GM18861 (cell line): Measurements from ENCODE around the gene PRELID1.
A peak's percentile ranks its signal among the peaks of the same experiment; 100 is the strongest.
"Not testable (repeated sequence)": the region's sequence is repeated elsewhere in the genome, so short reads cannot be mapped to it uniquely, and the experiment has no call there.

Experiments
- ATAC-seq: cut with Tn5 transposase; IDR thresholded peaks from one replicate; pipeline ENCODE4 v1.9.1; 2021; ENCODE audit not compliant: unreplicated experiment

PRELID1 gene

DNA sequence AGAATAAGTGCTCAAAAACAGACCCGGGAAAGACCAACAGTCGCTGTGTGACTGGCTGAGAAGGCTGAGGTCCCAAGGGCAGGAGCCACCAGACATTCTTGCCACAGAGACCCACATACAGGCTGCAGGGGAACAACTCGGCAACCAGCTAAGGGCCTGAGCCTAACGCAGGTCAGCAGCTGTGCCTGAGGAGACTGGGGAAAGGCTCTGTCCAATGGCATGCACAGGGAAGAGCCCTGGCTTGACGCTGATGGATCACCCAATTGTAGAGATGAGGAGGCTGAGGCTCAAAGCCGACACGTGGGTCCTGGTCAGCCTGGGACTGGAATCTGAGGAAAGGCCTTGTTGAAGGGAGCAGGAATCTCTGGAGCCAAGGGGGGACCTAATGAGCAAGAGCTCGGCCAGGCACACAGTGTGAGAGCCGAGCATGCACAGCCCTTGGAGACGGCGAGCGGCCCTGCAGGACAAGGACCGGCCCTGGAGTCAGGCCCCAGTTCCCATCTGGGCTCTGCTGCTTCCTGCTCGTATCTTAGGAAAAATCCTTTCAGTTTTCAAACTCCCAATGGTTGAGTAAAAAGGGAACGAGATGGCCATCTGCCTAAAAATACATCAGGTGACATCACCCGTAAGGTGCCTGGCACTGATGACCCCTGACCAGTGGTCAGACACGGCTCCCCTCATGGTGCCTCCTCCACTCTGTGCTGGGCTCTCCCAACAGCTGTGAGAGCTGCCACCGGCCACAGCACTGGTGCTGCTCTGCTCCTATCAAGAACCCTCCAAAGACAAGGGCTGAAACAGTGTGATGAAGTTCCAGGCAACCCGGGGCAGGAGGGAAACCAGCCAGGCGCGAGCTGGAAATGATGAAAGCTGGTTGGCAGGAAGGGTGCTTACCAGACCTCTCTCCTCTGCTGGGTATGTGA, 31.4 kb downstream of the PRELID1 start:
- ATAC-seq, result no peak

DNA sequence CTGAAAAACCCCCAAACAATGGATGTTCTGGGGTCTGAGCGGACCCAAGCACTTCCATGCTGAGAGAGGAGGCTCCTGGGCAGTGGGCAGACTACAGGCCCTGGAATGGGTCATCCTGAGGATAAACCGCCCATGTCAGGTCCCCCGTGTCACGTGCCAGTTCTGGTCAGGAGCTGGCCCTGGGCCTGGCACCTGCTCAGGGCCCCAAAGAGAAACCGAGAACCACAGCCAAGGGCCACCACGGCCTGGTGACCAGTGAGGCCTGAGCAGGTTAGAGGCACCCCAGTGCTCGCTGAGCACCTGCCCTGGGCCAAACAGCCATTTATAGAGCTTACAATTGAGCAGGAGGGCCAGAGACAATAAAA, 32.1 kb downstream of the PRELID1 start:
- no peak for ATAC-seq

DNA sequence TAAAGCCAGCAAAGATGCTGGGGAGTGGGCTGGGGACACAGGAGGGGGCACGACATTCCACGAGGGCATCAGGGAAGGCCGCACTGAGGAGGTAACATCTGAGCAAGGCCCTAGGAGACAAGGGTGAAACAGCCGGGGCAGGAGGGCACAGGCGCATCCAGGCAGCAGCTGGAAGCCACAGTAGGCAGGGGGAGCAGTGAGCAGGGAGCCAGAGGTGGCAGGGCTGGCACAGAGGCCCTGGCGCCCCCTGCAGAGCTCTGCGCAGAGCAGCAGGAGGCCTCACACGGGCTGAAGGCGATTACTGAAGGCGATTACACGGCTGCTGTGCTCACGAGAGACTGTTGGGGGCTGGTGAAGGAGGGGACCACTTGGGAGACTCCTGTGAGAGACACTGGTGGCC, 32.5 kb downstream of the PRELID1 start:
- ATAC-seq, result no peak

DNA sequence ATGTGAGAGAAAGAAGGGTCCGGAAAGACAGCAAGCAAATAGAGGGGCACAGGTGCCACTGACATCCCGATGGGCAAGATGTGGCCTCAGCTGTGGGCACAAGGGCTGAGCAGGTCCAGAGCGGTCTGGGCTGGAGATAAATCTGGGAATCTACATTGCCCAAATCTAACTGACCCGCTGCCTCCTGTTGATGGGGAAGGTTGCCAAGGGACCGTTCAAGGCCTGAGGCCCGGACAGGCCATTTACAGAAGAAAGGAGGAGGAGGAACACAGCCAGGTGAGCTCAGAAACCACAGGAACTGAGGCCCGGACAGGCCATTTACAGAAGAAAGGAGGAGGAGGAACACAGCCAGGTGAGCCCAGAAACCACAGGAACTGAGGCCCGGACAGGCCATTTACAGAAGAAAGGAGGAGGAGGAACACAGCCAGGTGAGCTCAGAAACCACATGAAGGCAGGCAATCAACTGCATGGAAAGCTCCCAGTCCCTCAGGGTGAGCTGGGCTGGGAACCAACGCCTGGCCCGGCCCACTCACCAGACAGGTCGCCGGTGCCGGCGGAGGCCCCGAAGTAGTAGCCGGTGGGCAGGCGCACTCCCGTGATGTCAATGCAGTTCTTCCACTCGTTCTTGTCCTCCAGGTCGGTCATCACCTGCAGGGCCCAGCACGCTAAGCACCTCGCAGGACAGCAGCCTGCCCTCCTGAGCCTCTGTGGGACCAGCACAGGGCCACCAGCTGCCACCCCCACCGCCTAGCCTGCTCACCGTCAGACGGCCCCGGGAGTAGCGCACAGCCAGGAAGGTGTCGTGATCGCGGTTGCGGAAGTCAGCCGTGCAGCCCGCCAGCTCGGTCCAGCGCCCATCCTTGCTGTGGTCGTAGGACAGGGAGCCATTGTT, 33.2 kb downstream of the PRELID1 start:
- no peak for ATAC-seq

DNA sequence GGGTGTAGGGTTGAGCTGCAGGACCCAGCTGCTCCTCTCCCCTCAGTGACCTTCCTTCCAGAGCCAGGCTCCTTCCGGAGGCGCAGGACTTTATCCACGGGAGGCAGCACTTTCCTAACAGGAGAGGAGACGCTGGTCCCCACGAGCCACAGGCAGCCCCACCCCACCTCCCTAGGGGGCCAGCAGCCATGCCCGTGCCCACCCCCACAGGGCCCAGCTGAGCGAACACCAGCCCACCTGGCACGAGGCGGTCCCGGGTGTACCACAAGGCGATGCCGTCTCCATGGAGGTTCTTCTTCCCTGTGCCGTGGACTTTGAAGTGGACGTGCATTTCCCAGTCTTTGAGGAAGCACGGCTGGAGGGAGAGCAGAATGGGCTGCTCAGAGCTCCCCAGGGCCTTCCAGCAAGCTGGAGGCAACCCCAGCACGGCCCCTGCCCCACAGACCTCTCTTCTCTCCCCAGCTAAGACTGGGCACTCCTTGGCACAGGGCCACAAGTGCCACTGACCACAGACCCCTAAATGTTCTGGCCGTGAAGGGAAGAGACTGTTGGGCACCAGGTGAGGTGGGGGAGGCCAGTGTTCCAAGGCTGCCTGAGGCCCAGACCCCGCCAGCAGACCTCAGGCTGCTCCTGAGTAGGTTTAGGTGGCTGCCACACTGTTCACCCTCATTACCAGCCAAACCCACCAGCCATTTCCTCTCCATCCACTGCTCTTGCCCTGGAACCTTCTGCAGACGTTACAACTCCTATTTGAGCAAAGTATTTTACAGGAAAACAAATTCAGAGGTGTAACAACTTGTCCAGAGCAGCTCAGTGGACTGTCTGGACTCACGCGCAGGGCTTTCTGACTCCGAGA, 34.9 kb downstream of the PRELID1 start:
- no peak for ATAC-seq

DNA sequence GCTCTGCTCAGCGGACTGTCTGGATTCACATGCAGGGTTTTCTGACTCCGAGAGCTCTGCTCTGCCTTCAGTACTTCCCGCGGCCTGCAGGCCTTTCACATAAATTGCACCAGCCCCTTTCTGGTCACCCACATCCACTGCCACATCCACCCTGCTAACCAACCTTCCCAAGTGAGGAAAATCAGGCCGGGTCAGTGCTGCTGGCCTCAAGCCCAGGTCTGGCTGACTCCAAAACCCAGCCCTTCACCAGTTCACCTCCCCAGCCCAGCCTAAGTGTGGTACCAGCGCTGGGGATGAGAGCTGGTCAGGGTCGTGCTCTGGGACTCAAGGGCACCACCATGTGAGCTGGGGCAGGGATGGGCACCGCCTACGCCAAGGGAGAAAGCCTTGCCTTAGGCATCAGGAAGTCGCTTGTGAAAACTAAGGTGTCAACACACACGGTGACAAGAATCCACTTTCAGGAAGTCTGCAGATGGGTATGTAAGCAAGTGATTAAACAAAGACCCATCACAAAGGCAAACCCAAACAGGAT, 35.6 kb downstream of the PRELID1 start:
- no peak for ATAC-seq

DNA sequence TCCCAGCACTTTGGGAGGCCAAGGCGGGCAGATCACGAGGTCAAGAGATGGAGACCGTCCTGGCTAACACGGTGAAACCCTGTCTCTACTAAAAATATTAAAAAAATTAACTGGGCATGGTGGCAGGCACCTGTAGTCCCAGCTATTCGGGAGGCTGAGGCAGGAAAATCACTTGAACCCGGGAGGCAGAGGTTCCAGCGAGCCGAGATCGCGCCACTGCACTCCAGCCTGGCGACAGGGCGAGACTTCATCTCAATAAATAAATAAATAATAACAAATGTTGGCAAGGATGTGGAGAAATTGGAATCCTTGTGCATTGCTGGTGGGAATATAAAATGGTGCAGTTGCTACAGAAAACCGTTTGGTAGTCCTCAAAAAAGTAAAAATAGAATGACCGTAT, 39.4 kb downstream of the PRELID1 start:
- ATAC-seq, result not testable (repeated sequence)

DNA sequence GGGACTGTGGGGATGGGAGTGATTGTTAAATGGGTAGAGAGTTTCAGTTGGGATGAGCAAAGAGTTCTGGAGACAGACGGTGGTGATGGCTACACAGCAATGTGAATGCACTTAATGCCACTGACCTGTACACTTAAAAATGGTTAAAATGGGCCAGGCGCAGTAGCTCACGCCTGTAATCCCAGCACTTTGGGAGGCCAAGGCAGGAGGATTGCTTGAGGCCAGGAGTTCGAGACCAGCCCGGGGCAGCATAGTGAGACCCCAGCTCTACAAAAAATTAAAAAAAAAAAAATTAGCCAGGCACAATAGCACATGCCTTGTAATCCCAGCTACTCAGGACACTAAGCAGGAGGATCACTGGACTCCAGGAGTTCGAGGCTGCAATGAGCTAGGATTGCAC, 40.2 kb downstream of the PRELID1 start:
- ATAC-seq, result no peak

DNA sequence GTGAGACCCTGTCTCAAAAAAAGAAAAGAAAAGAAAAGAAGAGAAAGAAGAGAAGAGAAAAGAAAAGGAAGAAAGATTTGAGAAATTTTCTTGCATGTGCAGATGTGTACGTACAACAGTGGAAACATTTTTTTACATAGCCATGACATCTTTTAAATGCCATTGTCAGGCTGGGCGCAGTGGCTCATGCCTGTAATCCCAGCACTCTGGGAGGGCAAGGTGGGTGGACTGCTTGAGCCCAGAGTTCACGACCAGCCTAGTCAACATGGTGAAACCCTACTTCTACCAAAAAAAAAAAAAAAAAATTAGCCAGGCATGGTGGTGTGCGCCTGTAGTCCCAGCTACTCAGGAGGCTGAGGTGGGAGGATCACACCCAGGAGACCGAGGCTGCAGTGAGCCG, 41.3 kb downstream of the PRELID1 start:
- ATAC-seq, result no peak

DNA sequence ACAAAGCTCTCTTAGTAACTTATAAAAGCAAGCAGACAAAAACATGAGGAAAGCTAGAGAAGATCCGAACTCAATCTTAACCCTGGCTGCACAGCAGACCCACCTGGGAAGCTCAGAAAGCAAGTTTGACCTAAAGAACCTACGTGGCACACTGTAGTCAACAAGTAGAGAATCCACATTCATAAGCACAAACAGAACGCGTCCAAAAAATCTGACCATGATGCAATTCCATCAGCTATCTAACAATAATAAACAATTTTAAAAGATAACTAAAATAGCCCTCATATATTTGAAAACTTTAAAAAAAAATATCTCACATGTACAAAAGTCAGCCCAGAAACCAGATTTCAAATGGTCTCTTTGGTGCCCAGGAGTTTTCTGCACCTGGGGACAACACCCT, 43.2 kb downstream of the PRELID1 start:
- no peak for ATAC-seq

DNA sequence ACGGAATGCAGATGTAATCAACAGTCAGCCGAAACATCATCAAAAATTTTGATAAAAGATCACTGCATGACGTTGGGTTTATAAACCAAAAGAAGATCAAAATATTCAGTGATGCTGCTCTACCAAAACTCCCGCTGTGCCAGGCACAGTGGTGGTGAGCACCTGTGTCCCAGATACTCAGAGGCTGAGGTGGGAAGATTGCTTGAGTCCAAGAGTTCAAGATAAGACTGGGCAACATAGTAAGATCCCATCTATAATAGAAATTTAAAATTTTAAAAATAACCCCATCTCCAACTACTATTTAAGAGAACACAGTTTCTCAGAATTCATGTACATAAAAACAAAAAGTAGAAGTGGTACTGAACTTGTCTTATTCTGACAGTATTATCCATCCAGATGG, 44.1 kb downstream of the PRELID1 start:
- ATAC-seq, result no peak

DNA sequence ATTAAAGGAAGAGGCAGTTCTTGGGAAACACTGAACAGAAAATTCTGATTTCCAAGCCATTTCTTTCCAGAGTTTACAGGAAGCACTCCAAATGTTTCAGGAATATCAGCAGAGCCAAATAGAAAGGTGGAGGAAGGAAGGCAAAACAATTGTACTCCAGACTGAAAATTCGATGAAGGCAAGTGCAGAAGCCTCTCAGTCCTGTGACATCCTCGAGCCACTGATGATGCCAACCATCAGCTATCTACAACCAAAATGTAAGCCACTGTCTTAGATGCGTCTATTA, 45.7 kb downstream of the PRELID1 start:
- no peak for ATAC-seq

DNA sequence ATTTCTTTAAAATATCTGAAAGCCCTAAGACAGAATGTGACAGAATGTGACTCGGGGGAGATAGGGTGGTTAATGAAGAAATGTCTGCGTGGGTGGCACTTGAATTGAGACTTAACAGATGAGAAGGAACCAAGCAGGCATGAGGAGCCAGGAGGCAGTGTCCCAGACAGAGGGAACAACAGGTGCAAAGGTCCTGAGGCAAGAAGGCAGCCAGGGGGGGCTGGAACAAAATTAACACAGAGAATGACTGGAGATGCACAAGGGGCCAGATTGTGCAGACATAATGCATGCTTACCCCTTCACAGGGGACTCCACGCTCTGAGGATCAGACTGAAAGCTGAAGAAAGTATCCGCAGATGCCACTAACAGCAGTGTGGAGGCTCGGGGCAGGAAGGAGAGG, 46.2 kb downstream of the PRELID1 start:
- no peak for ATAC-seq

DNA sequence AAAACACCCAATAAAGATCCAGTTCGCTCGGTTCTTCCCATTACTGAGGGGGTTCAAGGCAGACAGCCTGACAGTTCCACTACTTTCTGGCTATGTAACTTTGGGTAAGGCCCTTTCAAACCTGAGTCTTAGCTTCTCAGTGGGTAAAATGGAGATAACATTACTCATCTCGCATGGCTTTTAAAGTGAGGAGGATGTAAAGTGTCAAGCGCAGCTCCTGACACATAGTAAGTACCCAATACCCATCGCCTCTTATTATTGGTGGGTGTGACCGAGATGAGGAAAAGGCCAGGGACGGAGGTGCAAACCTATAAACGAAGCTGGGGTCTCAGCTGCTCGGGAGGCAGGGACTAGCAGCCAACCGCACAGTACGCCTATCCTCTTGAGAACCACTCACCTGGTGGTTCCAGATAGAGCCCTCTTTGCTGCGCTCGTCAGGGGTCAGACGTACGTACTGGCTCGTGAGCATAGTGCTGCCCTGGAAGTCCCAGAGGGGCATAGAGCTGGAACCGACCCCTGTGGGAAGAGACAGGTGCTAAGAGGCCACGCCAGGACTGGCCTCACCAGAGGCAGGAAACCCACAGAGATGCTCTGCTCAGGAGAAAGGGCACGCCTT, 47.3 kb downstream of the PRELID1 start:
- ATAC-seq, result no peak

DNA sequence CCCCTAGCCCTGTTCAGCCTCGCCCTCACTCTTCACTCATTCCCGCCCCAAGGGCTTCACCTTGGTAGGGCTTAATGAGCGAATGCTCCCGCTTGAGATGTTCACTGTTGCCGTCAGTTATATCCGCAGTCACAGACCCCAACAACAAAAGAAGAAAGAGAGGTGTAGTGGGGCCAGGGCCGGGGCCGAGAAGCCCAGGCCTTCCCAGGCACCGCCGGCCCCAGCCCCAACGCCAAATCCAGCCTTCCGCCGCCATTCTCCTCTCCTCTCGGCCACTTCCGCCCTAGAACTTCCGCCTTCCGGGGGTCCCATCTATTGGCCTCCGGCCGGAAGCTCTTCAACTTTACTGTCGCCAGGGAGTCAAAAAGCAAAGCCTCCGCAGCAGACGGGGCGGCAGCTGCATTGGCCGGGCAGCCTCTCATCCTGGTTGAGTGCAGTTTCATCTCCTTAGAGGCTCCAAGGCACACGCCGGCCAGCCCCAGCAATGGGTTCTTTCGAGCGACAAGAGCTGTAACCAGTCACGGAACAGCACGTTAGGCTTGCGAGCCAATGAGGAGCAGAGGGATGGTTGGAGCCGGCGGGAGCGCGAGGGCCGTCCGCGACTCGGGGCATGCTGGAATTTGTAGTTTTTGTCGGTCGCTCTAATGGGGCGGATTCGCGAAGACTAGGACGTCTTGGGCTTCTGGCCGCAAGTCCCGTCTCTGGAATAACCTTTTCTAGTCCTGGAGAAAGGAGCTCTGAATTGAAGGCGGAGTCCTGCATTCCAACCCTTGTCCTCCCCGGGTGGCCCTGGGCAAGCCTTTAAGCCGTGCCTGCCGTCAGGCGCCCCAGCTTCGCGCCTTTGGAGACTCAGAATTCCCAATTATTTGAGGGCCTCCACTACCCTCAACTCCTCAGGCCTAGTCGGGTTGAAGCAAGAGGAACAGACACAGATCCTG, 48.1 kb downstream of the PRELID1 start, which contains the start of gene LMAN2:
Gene LMAN2 (minus strand): TSS at position 277 of the 938 bp plus-strand sequence. CDS start 21 bp downstream, at position 256.
- peak; percentile 88 for ATAC-seq

DNA sequence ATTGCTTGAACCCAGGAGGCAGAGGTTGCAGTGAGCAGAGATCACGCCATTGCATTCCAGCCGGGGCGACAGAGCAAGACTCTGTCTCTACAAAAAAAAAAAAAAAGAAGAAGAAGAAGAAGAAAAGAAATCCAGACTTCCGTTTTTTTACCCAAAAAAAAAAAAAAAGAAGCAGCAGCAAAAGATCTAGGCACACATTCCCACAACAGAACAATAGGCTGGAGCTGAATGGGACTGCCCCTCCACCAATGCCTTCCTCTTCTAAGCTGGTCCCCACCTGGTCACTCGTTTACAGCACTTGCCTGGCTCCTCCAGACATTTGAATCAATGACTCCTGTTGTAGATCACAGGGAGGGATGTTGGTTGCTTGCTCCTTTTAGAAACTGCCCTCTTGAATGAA, 49.5 kb downstream of the PRELID1 start:
- no peak for ATAC-seq

DNA sequence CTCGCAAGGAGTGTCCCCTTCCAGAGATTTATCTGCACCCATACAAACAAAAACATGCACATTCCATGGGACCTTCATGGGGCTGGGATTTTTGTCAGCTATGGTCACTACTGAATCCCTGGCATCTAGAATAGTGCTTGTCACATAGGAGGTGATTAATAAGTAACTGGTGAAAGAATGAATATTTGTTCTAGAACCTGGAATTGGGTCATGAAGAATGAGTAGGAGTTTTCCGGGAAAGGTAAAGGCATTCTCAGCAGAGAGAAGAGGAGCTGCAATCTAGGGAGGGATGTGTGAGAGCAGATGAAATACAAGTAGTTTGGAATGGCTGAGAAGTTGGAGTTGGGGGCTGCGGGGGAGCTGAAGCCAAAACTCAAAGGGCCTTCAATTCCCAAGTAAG, 50.7 kb downstream of the PRELID1 start:
- no peak for ATAC-seq

DNA sequence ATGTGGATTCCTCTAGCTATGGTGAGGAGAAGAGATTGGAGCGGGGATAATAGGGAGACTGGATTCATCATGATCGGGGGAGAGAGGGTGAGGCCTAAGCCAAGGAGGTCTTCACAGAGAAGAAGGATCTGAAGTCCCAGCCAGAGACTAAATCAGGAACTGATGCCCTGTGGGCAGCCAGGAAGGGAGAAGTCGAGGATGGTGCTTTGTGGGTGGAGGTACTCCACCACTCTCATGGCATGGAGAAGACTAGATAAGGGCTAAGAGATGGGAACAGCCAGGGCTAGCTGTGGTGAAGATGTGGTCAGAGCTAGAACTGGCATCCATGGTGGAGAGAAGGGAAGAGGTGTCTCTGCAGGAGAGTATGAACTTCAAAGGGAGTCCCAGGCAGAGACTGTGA, 51.1 kb downstream of the PRELID1 start:
- no peak for ATAC-seq

DNA sequence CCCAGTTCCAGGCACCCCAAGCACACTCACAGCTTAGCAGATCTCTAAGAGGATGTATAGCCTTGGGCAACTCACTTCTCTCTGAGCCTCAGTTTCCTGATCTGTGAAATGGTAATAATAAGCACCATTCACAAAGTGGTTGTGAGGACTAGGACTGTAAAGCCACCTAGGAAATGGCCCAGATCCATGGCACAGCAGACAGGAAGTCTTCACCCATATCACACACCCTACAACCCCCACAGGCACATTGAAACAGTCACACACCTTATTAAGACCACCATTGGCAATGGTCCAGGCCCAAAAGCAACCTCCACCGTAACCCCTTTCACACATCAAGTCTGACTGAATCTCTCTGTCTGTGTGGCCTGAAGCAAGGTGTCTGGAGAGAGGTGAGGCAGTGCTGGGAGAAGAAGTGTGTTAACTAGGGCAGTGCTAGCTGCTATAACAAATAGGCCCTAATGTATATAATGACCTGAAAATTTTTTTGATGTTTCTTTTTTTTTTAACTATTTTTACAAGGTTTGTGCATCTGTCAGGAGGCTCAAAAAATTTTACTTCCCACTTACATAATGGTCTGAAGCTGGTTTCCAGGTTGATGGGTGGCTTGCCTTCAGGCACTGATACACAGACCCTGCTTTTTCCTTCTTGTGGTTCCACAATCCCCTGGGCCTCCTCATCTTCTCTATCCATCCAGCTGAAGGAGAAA, 51.7 kb downstream of the PRELID1 start:
- no peak for ATAC-seq
